A673 (cell line): Measurements from ENCODE around the gene AQP12B.

ENCODE experiments used
- EZH2 ChIP-seq: fragments of 200-600 bp; sonication (generic); IDR thresholded peaks from 2 replicates; pipeline ENCODE4 v1.6.1; 2017; ENCODE audit warnings: borderline replicate concordance, low read depth, mild to moderate bottlenecking, mixed read lengths, antibody characterized with exemption, low read length; ENCODE audit not compliant: poor library complexity, severe bottlenecking
- TF ChIP-seq, protein P1 (sequence below): fragments of 300-800, 200-600 bp; sonication (generic); conservative IDR thresholded peaks from 2 replicates; pipeline ENCODE4 v1.5.1; 2017; ENCODE audit warnings: low read depth, mild to moderate bottlenecking, antibody characterized with exemption, low read length, moderate library complexity, mixed read lengths

DNA sequence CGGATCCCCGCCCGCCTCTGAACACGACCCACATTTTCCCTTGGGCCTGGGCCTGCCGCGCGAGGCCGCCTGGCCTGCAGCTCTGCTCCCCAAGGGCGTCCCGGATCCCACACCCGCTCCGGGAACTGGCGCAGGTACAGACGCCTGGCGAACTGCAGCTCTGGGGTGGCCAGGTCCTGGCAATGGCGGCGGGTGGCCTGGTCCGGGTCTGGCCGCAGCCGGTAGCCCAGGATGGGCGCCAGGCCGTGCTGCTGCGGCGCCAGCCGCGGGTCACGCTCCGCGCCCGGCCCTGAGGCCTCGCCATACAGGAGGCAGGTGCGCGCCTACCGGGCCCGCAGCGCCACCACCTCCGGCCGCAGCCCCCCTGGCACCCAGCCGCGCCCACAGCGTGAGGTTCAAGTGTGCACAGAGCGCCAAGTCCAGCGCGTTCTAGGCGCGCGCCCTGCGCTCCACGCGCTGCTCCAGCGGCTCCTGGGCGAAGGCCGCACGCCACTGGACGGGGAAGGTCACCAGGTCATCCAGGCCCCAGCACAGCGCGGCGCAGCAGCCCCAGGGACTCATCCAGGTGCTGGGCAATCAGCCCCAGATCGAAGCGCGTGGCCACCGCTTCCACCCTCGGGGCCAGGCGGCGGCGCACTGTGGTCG lies 18.5 kb upstream of the AQP12B start:
- TF ChIP-seq, protein P1, sequence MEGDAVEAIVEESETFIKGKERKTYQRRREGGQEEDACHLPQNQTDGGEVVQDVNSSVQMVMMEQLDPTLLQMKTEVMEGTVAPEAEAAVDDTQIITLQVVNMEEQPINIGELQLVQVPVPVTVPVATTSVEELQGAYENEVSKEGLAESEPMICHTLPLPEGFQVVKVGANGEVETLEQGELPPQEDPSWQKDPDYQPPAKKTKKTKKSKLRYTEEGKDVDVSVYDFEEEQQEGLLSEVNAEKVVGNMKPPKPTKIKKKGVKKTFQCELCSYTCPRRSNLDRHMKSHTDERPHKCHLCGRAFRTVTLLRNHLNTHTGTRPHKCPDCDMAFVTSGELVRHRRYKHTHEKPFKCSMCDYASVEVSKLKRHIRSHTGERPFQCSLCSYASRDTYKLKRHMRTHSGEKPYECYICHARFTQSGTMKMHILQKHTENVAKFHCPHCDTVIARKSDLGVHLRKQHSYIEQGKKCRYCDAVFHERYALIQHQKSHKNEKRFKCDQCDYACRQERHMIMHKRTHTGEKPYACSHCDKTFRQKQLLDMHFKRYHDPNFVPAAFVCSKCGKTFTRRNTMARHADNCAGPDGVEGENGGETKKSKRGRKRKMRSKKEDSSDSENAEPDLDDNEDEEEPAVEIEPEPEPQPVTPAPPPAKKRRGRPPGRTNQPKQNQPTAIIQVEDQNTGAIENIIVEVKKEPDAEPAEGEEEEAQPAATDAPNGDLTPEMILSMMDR = no peak
- no peak for TF ChIP-seq EZH2
